K562 (cell line): ENCODE measurements around the gene VARS1. TPM values are rescaled to one million over a fixed set of nuclear protein-coding genes. Genes with fewer than 3 reads are reported as not detected.

Experiments used
- FOXJ3 ChIP-seq: sonication (generic); formaldehyde crosslinking; IDR thresholded peaks from 2 replicates; pipeline ENCODE4 v1.4.0; 2020; ENCODE audit warnings: mild to moderate bottlenecking, missing genetic modification reagents
- GABPB2 ChIP-seq: fragments of 250-450 bp; sonication (Bioruptor Pico); conservative IDR thresholded peaks from 2 replicates; pipeline ENCODE4 v1.5.1; 2021; ENCODE audit warnings: mild to moderate bottlenecking
- HLTF ChIP-seq: fragments of 450-650 bp; IDR thresholded peaks from 2 replicates; pipeline ENCODE4 v1.6.1; 2016
- KDM2B ChIP-seq: fragments of 250-450 bp; sonication (Bioruptor Pico); IDR thresholded peaks from 2 replicates; pipeline ENCODE4 v1.8.0; 2021; ENCODE audit warnings: mild to moderate bottlenecking, moderate library complexity
- KLF6 ChIP-seq: fragments of 250-450 bp; sonication (Bioruptor Pico); IDR thresholded peaks from 2 replicates; pipeline ENCODE4 v1.4.0; 2020; ENCODE audit warnings: mild to moderate bottlenecking, moderate library complexity, borderline replicate concordance
- MTA1 ChIP-seq: fragments of 450-650 bp; IDR thresholded peaks from 2 replicates; pipeline ENCODE4 v1.6.1; 2017; ENCODE audit warnings: borderline replicate concordance
- SIRT6 ChIP-seq: IDR thresholded peaks from one replicate; pipeline ENCODE4 v1.6.1; 2012; ENCODE audit warnings: low read depth, mild to moderate bottlenecking, control low read depth, inconsistent platforms, low read length, moderate library complexity
- ZNF274 ChIP-seq: IDR thresholded peaks from 2 replicates; pipeline ENCODE4 v1.6.1; 2011; ENCODE audit warnings: low read depth, mild to moderate bottlenecking, low read length, moderate library complexity, borderline replicate concordance
- polyA plus RNA-seq, 8 experiments: library from polyadenylated mRNA; depleted of rRNA in 4 of 8; stranded (reverse) in 5 of 8; unstranded in 3 of 8; fragments of >200 nt; fragmentation: Nextera tagmentation in 2 of 8; fragmentation: Illumina TruSeq in 1 of 8; extraction: Ambion mirVana in 2 of 8; extraction: Trizol in 1 of 8; gene quantifications; 2 replicates each; pipeline versions ENCODE4 v1.2.1 to v1.2.3, GENCODE V29; 2011 to 2014; ENCODE audit warnings: inconsistent platforms in 1 of 8, missing spikeins in 1 of 8
- total RNA-seq, 7 experiments: library from RNA; depleted of rRNA in 6 of 7; stranded (reverse); fragments of >200 nt in 6 of 7; fragmentation: Illumina TruSeq in 2 of 7; extraction: Trizol in 2 of 7; gene quantifications; 2 replicates each; pipeline versions ENCODE4 v1.2.1 to v1.2.3, GENCODE V29; 2011 to 2021; ENCODE audit warnings: low replicate concordance in 1 of 7
- TF ChIP-seq, protein P1 (sequence below): fragments of 450-650 bp; IDR thresholded peaks from 2 replicates; pipeline ENCODE4 v1.6.1; 2018; ENCODE audit warnings: mild to moderate bottlenecking, low read depth; ENCODE audit not compliant: partially characterized antibody
- TF ChIP-seq, protein P2 (sequence below): fragments of 450-650 bp; IDR thresholded peaks from 2 replicates; pipeline ENCODE4 v1.6.1; 2017; ENCODE audit warnings: antibody characterized with exemption, mild to moderate bottlenecking
- TF ChIP-seq, protein P3 (sequence below): IDR thresholded peaks from 2 replicates; pipeline ENCODE4 v1.6.1; 2014; ENCODE audit warnings: antibody characterized with exemption
- TF ChIP-seq, protein P4 (sequence below): fragments of 250-450 bp; sonication (Bioruptor Pico); IDR thresholded peaks from 2 replicates; pipeline ENCODE4 v1.8.0; 2021; ENCODE audit warnings: moderate library complexity, mild to moderate bottlenecking, inconsistent platforms
- TF ChIP-seq, protein P5 (sequence below): sonication (generic); formaldehyde crosslinking; IDR thresholded peaks from 2 replicates; pipeline ENCODE4 v1.8.1; 2022; ENCODE audit warnings: missing genetic modification reagents

The VARS1 gene
- total and polyA plus RNA-seq, 9 of the 15 experiments (the other 6 are each of a cell fraction or from before 2014, with no cell fraction given): 2.9 to 488 (median 130) TPM

DNA sequence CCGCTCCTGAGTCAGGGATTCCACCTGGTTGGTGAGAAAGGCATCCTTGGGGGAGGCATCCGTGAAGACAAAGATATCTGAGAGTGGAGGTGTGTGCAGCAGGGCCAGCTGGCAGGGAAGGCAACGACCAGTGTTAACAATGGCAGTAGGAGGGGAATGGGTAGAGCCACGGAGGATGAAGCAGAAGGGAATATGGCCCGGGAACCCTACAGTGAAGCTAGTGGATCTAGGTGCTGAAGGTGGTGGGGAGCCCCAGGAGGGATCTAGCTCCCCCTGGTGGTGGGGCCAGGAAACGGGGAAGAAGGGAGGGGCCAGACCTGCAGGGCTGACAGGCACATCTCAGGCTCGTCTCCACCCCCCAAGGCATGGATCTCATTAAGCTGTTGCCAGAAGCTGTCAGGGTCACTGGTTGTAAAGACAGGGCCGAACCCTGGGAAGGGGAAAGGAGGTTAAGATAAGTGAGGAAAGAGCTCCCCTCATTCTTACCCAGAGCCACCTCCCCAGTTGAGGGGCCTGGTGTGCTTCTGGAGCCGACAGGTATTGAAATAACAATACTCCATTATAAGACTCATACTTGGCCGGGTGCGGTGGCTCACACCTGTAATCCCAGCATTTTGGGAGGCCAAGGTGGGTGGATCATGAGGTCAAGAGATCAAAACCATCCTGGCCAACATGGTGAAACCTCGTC is 25.7 kb downstream of the VARS1 start (continued):
- TF ChIP-seq, protein P1, sequence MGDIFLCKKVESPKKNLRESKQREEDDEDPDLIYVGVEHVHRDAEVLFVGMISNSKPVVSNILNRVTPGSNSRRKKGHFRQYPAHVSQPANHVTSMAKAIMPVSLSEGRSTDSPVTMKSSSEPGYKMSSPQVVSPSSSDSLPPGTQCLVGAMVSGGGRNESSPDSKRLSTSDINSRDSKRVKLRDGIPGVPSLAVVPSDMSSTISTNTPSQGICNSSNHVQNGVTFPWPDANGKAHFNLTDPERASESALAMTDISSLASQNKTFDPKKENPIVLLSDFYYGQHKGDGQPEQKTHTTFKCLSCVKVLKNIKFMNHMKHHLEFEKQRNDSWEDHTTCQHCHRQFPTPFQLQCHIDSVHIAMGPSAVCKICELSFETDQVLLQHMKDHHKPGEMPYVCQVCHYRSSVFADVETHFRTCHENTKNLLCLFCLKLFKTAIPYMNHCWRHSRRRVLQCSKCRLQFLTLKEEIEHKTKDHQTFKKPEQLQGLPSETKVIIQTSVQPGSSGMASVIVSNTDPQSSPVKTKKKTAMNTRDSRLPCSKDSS: peak; percentile 57
- peak; percentile 77; the same call in 1 of the 2 replicates for TF ChIP-seq KLF6 (CRISPR knock-in tag)
- TF ChIP-seq, protein P2, sequence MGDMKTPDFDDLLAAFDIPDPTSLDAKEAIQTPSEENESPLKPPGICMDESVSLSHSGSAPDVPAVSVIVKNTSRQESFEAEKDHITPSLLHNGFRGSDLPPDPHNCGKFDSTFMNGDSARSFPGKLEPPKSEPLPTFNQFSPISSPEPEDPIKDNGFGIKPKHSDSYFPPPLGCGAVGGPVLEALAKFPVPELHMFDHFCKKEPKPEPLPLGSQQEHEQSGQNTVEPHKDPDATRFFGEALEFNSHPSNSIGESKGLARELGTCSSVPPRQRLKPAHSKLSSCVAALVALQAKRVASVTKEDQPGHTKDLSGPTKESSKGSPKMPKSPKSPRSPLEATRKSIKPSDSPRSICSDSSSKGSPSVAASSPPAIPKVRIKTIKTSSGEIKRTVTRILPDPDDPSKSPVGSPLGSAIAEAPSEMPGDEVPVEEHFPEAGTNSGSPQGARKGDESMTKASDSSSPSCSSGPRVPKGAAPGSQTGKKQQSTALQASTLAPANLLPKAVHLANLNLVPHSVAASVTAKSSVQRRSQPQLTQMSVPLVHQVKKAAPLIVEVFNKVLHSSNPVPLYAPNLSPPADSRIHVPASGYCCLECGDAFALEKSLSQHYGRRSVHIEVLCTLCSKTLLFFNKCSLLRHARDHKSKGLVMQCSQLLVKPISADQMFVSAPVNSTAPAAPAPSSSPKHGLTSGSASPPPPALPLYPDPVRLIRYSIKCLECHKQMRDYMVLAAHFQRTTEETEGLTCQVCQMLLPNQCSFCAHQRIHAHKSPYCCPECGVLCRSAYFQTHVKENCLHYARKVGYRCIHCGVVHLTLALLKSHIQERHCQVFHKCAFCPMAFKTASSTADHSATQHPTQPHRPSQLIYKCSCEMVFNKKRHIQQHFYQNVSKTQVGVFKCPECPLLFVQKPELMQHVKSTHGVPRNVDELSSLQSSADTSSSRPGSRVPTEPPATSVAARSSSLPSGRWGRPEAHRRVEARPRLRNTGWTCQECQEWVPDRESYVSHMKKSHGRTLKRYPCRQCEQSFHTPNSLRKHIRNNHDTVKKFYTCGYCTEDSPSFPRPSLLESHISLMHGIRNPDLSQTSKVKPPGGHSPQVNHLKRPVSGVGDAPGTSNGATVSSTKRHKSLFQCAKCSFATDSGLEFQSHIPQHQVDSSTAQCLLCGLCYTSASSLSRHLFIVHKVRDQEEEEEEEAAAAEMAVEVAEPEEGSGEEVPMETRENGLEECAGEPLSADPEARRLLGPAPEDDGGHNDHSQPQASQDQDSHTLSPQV: no peak
- no peak for TF ChIP-seq ZNF274
- TF ChIP-seq HLTF: peak; percentile 90
- TF ChIP-seq, protein P3, sequence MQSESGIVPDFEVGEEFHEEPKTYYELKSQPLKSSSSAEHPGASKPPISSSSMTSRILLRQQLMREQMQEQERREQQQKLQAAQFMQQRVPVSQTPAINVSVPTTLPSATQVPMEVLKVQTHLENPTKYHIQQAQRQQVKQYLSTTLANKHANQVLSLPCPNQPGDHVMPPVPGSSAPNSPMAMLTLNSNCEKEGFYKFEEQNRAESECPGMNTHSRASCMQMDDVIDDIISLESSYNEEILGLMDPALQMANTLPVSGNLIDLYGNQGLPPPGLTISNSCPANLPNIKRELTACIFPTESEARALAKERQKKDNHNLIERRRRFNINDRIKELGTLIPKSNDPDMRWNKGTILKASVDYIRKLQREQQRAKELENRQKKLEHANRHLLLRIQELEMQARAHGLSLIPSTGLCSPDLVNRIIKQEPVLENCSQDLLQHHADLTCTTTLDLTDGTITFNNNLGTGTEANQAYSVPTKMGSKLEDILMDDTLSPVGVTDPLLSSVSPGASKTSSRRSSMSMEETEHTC: no peak
- TF ChIP-seq MTA1: peak; percentile 78; the same call in 1 of the 2 replicates
- TF ChIP-seq GABPB2: no peak
- TF ChIP-seq, protein P4, sequence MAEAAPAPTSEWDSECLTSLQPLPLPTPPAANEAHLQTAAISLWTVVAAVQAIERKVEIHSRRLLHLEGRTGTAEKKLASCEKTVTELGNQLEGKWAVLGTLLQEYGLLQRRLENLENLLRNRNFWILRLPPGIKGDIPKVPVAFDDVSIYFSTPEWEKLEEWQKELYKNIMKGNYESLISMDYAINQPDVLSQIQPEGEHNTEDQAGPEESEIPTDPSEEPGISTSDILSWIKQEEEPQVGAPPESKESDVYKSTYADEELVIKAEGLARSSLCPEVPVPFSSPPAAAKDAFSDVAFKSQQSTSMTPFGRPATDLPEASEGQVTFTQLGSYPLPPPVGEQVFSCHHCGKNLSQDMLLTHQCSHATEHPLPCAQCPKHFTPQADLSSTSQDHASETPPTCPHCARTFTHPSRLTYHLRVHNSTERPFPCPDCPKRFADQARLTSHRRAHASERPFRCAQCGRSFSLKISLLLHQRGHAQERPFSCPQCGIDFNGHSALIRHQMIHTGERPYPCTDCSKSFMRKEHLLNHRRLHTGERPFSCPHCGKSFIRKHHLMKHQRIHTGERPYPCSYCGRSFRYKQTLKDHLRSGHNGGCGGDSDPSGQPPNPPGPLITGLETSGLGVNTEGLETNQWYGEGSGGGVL (CRISPR knock-in tag): no peak
- TF ChIP-seq, protein P5, sequence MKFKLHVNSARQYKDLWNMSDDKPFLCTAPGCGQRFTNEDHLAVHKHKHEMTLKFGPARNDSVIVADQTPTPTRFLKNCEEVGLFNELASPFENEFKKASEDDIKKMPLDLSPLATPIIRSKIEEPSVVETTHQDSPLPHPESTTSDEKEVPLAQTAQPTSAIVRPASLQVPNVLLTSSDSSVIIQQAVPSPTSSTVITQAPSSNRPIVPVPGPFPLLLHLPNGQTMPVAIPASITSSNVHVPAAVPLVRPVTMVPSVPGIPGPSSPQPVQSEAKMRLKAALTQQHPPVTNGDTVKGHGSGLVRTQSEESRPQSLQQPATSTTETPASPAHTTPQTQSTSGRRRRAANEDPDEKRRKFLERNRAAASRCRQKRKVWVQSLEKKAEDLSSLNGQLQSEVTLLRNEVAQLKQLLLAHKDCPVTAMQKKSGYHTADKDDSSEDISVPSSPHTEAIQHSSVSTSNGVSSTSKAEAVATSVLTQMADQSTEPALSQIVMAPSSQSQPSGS (CRISPR knock-in tag): no peak
- TF ChIP-seq FOXJ3 (CRISPR knock-in tag): no peak
- no peak for TF ChIP-seq KDM2B
- TF ChIP-seq SIRT6: no peak
